NCI-H345 (cell line): ENCODE results near the gene MYO1D.

Experiments
- DNase-seq: peaks from one replicate; lab custom pipeline; 2025; lab: John Stamatoyannopoulos, UW

Gene MYO1D

DNA sequence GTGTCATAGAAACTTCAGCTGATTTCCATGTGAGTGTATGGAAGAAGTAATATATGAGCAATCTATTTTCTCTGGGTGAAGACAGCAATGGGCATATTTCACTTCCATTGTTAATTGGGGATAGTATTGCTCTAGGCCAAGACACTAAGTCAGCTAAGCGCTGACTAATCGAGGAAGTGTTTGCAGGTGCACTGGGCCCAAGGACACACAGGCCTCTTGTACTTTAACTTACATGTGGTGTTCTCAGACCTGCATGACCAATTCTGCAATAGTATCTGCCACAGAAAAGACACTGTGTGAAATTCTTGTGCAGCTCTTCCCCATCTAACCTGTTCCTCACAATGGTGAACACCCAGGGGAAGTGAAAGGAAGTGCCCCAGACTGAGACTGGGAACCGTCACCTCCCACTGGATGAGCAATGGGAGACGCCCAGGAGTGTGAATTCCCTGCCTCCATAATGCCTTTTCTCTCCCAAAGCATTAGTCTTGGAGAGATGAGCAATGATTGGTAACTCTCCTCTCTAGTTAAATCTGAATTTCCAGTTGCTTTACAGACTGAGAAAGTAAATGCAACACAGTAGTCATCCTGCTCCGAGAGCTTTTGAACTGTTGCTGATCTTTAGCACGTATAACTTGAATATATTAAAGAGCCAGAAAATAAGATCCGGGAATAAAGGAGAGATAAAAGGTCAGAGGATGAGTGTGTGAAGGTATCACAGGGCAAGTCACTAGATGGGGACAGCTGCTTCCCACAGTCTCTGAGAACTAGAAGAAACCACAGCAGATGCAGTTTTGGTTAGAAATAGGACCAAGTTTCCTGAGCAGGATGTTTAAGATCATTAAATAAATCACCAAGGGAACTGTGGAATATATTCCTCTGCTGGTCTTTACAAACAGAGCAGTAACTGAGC lies 307.5 kb downstream of the MYO1D start:
- no peak for DNase-seq

DNA sequence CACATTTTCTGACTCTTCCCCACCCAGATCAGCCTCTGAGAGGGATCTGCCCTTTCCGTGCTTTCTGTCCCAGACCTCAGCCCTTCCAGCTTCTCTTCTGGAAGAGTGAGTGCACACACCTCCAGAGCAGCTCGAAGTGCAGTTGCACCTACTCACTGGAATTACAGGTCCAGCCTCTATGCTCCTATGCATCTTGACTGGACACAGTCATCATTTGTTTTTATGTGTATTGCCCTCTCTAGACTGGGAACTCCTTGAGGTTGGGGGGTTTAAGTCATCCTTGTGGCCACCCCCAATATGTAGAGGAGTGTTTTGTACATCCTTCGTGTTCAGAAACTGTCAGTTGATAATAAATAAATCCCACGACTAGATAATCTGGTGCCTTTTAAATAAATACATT lies 308.2 kb downstream of the MYO1D start:
- DNase-seq, result no peak

DNA sequence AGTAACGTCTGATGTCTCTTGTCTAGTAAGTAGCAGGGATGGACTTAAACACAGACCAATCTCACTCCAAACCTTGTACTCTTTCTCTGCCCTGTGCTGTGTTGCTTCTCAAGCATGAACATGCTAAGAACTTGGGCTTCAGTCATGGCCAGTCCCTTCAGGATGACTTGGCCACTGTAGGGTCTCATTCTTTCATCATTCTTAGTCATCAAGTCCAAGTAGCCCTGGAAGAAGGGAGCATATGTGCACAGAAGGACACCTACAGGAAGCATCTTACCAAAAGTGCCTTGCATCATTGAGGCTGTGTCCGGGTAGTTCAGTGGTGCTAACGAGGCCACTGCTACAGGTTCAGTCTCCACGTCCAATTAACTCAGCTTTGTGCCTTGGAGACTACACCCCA lies 309.4 kb downstream of the MYO1D start:
- DNase-seq, result no peak

DNA sequence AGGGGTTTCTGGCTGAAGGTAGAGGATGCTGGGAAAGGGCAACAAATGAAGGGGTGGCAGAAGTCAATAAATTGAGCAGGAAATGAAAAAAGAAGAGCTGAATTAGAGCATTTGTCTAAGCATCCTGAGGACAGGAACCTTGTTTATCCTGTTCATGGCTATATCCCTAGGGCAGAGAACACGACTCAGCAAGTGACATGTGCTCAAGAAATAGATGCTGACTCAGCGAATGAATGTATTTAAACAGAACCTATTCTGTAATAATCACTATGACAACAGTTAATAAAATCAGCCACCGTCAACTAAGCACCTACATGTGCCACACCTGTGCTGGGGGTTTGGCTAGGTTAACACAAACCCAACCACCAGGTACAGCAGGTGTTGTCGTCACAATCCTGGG lies 309.8 kb downstream of the MYO1D start:
- DNase-seq, result no peak

DNA sequence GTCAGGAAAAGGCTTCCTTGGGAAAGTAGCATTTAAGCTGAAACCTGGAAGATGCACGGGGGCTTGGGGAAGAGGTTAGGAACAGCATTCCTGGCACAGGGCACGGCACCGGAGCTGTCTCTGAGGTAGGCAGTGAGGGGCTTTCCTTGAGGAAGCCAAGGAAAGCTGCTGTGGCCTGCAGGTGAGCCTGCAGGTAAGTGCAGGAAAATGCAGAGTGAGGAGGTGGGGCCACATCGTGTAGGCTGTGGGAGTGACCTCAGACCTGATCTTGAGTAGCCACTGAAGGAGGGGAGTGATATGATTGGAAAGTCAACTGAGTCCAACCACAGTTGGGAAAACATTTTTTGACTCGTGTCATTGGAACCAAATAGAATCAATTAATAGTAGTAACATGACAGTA lies 310.6 kb downstream of the MYO1D start:
- no peak for DNase-seq

DNA sequence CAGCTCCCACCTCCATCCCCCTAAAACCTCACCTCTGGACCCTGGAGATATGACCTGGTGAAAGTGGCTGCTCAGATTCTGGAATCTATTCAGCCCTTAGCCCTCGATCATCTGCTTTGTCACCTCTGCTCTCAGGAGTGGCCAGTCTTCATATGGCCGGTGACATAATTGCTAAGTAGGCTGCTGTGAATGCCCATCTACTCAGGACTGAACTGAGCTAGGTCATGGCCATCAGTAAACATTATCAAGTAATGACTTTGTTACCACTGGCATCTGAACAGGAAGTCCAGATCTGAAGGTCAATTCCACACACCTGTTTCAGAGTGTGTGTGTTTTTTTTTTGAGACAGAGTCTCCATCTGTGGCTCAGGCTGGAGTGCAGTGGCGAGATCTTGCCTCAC lies 311.5 kb downstream of the MYO1D start:
- DNase-seq, result no peak

DNA sequence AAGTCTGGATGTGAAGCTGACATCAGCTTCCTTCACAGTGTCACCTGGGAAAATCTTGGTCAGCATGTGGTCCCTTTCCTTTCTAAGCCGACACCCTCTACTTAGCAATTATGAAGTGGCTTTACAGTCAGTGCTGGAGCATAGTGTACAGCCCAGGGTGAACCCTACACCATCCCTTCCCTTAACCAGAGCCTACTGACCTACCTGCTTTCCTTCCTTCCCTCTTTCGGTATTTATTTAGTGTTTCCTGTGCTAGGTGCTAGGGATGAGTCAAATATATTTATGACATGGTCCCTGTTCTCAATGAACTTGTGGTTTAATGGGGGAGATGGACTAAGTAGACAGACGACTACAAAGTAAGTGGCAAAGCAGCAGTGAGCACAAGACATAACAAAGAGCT lies 312.6 kb downstream of the MYO1D start:
- no peak for DNase-seq

DNA sequence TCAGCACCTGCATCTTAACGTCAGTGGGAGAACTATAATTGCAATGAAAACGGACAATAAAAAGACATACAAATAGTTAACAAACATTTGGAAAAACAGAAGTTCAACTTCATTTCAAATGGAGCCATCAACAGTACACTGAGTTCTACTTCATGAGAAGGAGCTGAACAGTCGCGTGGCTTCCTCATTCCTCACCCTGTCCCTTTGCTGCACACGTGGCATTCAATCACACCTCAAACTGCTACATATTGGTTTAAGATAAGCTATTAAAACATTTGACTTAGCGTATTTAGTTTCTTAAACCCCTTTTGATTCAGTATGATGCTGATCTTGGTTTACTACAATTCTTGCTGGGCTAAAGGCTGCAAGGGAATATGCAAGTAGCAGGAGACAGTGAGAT lies 313.3 kb downstream of the MYO1D start:
- DNase-seq, result no peak

DNA sequence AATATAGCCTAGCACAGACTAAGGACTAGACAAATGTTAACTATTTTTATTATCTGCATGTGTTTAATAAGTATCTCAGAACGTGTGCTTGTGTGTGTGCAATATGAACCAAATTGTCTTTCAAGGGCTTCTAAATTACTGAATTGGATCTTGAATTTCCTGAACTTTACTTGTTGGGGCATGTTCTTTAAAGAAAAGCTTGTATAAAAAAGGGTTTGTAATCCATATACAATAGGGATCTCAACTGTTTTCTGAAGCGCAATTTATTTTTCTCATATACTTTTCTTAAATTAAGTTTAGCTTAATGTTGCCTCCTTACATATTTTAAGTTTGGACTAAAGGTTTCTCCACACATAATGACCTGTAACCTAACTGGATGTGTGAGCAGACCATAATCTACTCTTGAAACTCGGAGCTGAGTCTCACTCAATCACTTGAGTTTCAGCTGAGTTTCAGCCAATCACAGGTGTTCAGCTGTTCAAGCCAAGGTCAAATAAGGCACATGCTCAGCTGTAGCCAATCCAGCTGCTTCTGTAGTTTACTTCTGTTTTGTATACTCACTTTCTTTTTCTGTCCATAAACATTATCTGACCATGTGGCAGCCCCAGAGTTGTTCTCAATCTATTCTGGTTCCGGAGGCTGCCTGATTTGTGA lies 317.8 kb downstream of the MYO1D start:
- DNase-seq, result no peak

DNA sequence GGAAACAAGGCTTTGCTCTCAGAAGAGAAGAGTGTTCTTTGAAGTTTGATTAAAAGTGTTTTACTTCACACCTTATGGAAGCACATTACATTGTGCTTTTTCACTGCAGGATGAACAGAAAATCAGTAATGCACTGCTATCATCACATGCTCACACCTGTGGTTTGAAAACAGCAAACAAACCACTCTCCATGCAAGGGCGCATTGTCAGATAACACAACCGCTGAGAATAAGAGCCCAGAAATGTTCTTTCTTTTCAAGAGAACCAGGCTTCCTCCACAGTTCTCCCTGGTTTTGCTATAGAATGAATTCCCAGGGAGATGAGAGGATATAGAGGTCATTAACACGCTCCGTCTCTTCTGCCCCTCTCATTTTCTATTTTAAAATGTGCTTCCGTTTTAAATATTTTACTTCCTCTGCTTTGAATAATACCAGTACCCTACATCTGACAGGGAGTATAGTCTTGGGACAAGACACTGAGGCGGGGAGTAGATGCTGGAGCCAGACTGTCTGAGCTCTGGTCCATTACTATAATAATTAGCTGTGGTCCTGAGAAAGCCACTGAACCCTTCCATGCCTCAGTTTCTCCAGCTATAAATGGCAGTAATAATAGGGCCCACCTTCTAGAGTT lies 318.5 kb downstream of the MYO1D start:
- no peak for DNase-seq

DNA sequence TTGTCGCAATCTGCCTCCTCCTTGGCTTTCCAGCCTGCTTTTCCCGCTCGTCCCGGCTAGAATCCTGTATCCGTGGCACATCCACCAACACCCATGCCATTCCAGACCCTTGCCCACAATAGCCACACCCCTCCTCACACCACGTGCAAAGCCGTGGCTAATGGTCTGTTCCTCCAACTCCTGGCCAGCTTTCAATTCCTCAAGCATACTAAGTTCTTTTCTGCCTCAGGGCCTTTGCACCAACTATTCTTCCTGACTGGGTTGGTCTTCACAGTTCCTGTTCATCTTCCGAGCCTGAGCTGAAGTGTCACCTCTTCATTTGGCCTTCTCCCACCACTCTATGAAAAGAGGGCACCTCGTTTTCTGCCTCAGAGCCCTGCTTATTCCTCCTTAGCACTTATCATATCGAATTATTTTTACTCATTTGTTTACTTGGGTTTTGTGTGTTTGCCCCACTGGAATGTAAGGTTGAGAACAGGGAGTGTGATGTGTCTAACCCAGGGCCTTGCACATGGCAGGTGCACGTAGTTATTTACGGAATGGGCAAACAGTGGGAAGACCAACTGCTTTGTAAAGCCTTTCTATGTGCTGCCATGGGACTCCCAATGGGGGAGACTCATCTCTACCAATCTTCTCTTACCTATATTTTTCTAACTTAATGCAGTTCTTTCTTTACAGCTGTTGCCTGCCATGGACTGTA lies 321.2 kb downstream of the MYO1D start:
- no peak for DNase-seq

DNA sequence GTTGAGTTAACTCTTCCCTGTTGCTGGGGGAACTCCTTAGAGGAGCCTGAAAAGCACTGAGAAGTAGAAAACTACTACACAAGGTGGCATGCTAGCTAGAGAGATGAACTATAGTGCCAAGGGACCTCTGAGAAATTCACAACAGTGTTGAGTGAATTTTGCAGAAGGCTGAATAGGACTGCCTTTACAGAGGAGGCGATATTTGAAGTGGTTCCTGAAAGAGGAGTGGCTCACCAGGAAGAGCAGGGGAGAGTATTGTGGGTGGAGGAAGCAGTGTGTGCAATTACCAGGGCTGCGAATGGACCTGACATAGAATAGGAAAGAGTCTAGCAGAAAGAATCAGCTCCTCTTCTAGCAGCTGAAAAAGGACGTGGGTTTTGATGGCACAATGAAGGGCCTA lies 323.8 kb downstream of the MYO1D start:
- no peak for DNase-seq

DNA sequence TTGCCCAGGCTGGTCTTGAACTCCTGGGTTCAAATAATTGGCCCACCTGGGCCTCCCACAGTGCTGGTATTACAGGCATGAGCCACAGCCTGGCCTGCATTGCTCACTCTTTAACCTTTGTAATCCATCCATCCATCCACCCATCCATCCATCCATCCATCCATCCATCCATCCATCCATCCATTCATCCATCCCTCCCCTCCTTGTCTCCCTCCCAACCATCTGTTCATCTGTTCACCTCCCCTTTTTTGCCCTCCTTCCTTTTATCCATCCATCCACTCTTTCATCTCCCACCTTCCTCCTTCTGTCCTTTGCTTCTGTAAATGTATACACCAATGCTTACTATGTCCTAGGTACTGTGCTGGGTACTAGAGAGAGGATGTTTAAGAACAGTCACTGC lies 324.6 kb downstream of the MYO1D start:
- no peak for DNase-seq

DNA sequence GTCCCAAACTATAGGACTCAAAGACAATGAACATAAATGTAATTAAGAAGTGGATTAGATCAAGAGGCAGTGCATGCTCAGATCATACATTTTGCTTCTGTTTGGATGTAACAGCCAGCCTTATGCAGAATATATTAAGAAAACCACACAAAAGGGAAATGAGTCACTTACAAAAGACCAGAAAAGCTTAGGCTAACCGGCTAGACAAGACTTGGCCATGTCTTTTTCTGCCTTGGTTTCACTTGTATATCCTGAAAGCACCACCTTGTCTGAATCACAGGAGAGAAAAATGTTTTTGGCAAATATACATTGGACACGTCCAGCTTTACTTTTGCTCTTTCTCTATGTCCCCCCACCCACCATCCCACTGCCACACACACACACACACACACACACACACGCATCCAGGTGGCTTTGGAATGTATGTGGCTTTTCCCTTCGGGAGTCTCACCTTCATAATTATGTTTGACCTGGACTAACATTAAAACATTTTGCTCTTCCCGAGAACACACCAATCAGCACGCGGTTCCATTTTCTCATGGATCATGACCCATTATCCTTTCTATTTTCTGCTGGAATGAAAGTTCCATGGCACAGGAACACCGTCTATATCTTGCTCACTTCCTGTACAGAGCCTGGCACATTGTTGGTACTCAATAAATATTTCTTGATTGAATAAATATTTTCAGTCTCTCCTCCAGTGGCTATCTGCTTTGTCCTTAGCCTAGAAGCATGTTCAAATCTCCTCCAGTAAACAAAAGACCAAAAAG lies 325.6 kb downstream of the MYO1D start:
- no peak for DNase-seq

DNA sequence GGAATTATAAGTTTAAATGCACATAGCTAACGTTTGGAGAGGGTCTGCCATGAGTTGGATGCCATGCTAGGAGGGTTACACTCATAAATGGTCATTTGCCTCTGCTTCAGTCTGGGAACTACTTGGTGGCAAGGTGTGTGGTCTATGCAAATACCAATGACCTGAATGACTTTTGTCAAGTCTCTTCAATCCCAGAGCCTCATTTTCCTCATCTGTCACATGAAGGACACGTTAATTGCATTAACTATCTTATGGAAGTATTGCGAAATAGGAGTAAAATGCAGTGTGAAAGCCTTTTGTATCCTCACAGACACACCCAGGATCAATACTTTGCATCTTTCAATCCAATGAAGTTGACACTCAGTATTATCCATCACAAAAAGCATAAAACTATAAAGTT lies 327.4 kb downstream of the MYO1D start:
- DNase-seq, result no peak

DNA sequence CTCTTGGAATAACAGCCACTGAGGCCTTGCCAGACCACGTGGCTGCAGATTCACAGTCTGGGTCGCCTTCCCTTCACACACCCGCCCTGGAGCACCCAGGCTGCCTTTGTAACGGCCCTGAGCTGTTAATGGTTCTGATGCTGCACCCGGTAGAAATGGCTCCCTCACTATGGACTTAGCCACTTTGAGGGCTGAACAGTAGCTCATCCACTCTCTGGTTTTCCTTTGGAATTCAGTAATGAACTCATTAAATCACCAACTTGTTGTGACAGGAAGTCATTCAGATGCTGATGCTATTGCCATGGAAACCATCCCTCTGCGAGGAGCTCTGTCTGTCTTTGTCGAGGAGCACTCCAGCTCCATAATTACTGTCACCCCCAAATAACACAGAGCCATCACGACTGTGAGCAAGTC lies 330.9 kb downstream of the MYO1D start:
- peak; percentile 42 for DNase-seq

DNA sequence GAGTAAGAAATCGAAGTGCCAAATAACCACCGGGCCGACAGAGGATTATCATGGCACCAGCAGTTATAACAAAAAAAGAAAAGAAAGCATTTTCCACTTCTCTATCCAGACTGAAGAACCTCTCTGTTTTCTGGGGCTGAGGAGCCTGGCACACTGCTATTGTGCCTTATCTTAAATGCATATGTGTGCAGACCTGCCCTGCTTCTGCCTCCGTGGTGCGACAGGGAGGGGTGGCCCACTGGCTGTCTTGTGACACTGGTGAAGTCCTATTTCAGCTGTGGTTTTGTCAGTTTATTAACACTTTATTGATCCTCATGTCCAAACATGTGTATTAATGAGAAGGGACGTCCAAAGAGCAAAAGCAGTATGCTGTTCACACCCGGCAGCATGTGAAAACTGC lies 334.7 kb downstream of the MYO1D start:
- no peak for DNase-seq

DNA sequence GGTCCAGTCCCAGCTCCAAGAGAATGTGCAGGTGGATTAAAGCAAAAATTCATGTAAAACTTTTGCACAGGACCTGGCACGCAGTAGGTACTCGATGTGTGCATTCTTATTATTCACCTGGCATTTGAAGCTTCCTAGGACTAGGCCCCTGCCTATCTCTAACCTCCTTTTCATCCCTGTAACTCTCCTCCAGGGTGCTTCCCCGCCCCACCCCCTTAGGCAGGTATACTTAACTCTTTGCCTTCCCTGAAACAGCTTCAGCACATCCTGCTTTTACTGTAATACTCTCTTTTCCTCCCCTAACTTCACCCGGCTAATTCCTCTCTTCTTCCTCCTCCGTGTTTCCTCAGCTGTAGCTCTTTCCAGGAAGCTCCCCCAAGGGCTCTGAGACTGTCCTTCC lies 335.3 kb downstream of the MYO1D start:
- DNase-seq, result no peak

DNA sequence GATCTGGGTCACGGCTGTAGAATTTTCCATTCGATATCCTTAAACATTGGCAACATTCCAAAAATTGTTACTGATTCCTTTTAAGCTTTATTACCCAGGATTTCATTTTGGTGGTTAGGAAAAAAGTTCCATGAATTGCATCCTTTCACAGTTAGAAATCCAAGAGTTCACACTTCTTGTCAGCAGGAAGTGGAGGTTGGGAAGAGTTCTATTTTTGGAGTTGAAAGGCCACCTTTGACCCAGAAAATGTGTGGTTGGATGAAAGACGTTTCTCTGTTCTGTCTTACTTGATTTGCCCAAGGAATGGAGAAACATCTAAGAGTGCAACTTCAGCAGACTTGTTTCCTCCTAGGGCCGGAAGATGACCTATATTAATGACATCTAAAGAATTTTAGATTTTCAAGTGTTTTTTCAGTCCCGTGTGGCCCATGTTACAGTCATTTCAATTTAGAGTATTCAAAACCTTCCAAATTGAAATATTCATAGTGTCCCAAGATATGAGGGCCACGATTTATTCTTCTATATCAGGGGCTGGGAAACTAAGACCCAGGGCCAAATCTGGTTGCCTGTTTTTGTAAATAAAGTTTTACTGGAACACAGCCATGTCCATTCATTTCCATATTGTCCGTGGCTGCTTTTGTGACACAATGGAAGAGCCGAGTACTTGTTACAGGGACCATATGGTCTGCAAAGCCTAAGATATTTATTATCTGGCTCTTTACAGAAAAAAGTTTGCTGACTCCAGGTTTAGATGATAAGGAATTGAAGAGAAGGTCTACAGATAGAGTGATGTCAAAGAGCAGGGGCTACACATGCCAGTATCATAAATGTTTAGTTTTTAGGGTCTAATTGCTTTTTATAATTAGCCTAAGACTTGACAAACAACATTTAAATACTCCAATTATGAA lies 339.9 kb downstream of the MYO1D start:
- DNase-seq, result no peak

DNA sequence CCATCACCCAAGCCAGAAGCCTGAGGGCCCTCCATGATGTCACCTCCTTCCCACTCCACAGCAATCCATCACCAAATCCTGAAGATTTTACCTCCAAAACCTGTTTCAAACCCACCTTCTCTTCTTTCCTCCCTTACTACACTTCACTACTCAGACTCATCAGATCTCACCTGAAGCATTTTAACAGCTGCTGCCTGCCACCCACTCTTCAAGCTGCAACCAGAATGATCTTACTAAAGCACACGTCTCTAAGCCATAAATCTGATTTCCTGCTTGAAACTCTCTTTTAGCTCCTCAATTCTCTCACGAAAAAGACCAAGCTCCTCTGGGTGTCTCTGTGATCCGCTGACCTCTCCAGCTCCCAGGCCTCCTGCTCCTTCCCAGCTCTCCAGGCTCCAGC lies 343.6 kb downstream of the MYO1D start:
- DNase-seq, result no peak

DNA sequence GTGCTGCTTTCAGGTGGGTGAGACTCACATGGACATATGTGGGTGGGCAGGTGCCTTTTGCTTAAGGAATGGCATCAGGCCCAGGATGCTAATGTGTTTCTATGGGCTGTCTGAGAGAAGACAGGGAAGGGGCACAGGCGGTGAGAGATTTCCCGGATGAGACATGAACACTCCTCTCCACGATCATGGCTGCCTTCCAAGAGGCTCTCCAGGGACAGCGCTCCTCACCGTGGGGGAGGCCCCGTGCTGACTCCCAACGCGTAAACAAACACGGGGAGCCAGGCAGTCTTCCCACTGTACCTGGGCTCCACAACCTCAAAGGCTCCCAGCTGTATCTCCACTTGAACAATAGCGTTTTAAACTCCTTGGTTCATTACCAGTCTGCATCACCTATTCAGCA lies 347.3 kb downstream of the MYO1D start:
- peak; percentile 96 for DNase-seq
